Urinary bladder (tissue), 4 donors: ENCODE measurements around the gene GFAP. TPM values are rescaled to one million over a fixed set of nuclear protein-coding genes. Genes with fewer than 3 reads are reported as not detected.

Source experiments
- DNase-seq: peaks from one replicate; pipeline ENCODE4 v3.0.0-alpha.2; 2015; ENCODE audit errors: extremely low spot score
- H3K27ac ChIP-seq: one replicate; pipeline ENCODE4 v1.5.1; 2013; ENCODE audit warnings: low read depth, mild to moderate bottlenecking, moderate library complexity
- H3K36me3 ChIP-seq: one replicate; pipeline ENCODE4 v1.6.1; 2013; ENCODE audit warnings: mild to moderate bottlenecking, moderate library complexity; ENCODE audit not compliant: insufficient read depth
- H3K4me1 ChIP-seq: one replicate; pipeline ENCODE4 v1.6.1; 2013; ENCODE audit warnings: mild to moderate bottlenecking, moderate library complexity; ENCODE audit not compliant: insufficient read depth
- H3K4me3 ChIP-seq: one replicate; pipeline ENCODE4 v1.5.1; 2013; ENCODE audit warnings: low read depth, low read length
- WGBS: extraction: QIAGEN DNeasy Blood & Tissue Kit; methylation state at CpG from one replicate; pipeline ENCODE4 v1.1.7; 2013; 5-methylcytosine and 5-hydroxymethylcytosine counted together
- polyA plus RNA-seq: library from polyadenylated mRNA; stranded (reverse); fragments of 200-250 nt; gene quantifications from one replicate; pipeline ENCODE4 v1.2.3, GENCODE V29; 2013
- total RNA-seq: library from RNA; depleted of rRNA; stranded (reverse); fragments of >200 nt; gene quantifications from one replicate; pipeline ENCODE4 v1.2.3, GENCODE V29; 2014
- donor health status: healthy with polysubstance abuse.
- donor health status: healthy.

GFAP gene
- total and polyA plus RNA-seq, 2 donors: 0.53 to 1.4 TPM

DNA sequence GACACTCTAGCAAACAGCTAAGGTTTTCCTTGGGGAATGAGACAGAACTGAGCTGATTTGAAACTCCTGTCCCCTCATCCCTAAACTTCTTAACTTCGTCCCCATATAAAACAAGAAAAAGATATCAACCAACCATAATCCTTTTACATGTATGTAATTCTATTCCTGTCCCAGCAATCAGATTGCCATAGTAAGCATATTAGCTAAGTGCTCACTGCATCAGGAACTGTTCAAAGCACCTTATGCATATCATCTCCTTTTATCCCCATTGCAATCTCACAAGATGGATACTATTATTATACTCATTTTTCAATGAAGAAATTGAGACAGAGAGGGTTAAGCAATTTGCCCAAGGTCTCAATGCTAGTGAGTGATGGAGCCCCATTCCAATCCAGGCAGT is 25.5 kb upstream of the GFAP start:
- Histone ChIP-seq H3K27ac (no peak overlapping the region), H3K4me3 (no peak overlapping the region), H3K36me3 (no peaks in the 10 kb centered on the region), H3K4me1 (no peaks in the 10 kb centered on the region)
- WGBS: 80% methylated on average over 1 of the region's 1 CpG
- DNase-seq: no peak

DNA sequence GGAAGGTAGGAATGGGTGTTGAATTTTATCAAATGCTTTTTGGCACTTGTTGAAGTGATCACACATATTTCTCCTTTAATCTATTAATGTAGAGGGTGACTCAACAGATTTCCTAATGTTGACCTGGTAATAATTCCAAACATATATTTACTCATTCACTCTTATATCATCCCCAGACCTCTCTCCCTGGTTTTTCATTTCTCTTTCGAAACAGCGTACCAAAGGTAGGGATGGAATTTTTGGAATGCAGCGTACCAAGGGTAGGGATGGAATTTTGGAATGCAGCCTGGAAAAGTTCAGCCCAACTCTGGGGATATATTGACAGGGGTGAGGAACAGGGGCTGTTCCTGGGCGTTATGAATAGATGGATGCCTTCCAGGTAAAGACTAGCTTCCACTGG is 25.0 kb upstream of the GFAP start:
- no peak for DNase-seq
- Histone ChIP-seq H3K27ac (no peak overlapping the region), H3K36me3 (no peaks in the 10 kb centered on the region), H3K4me1 (no peaks in the 10 kb centered on the region), H3K4me3 (no peak overlapping the region)
- WGBS: 65% methylated on average over 4 of the region's 4 CpGs

DNA sequence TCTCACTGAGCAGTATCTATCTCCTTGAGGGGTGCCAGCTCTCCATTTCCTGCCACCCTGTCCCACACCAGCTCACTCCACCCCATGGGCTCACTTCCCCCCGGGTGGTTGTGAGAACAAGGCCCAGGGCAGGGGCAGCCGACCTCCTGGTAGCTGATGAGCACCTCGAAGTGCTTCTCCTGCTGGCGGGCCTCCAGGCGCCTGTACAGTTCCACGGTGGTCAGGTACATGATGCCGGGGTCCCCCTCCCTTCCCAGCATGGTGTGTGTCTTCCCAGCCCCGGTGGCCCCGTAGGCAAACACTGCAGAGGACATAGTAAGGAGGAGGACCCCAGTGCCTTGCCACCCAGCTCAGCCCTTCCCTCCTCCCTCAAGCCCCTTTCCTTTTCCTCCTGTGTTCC is 19.8 kb upstream of the GFAP start:
- DNase-seq: no peak
- Histone ChIP-seq H3K4me3 (no peak overlapping the region), H3K4me1 (no peaks in the 10 kb centered on the region), H3K36me3 (no peaks in the 10 kb centered on the region), H3K27ac (no peak overlapping the region)
- WGBS: 91% methylated on average over 9 of the region's 9 CpGs

DNA sequence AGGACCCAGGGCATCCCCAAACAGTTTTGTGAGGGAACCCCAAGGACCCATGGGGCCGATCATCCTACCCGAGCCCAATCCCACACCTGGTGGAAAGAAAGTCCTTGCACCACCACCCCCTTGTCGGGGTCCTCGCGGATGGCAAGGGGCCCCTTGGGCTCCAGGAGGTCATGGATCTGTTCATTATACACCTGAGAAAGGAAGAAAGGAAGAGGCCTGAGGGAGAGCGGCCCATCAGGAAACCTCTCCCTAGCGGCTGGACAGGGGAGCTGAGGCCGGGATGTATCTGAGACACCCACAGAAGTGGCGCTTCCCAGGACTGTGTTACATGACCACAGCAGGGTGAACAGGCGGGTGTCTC is 19.4 kb upstream of the GFAP start:
- H3K4me1 ChIP-seq: no peaks in the 10 kb centered on the region
- DNase-seq: no peak
- no peaks in the 10 kb centered on the region for H3K36me3 ChIP-seq
- 96% methylated on average over 10 of the region's 10 CpGs for WGBS
- H3K27ac ChIP-seq: no peak overlapping the region
- H3K4me3 ChIP-seq: no peak overlapping the region

DNA sequence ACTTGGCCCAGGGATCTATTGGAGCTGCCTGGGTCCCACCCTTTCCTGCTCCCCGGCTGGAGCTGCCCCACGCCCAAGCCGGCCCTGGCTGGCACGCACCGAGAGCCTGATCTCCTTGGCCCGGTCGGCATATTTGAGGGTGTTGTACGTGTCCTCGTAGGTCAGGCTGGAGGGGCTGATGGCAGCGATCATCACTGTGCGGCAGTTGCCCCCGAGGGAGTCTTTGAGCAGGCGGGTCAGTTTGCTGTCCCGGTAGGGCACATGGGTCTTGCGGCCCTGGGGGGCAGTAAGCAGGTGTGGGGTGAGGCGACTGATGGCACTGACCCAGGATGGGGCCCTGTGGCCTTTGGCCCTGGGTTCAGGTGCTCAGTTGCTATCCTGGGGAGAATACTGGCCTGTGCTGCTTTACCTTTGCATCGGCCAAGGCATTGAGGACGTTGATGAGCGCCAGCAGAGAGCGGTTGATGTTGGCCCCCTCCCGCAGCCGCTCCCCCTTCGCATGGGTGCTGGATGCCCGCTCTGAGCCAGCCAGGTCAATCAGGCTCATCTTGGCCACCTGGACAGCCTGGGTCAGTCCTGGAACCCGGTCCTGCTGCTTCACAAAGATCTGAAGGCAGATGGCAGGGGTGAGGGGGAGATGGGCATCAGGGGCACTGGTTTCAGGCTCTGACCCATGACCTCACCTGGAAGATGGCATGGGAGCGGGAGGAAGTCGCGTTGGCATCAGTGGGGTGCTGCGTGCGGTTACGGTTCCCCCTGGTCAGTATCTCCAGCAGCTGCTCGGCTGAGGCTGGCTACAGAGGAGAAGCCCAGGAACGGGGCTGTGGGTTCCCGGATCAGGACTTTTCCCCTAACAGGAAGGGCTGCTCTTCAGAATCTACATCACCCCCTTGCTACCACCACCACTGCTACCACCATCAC is 18.8 kb upstream of the GFAP start:
- WGBS: 96% methylated on average over 34 of the region's 34 CpGs
- no peak for DNase-seq
- Histone ChIP-seq H3K27ac (no peak overlapping the region), H3K4me1 (no peaks in the 10 kb centered on the region), H3K36me3 (no peaks in the 10 kb centered on the region), H3K4me3 (no peak overlapping the region)

DNA sequence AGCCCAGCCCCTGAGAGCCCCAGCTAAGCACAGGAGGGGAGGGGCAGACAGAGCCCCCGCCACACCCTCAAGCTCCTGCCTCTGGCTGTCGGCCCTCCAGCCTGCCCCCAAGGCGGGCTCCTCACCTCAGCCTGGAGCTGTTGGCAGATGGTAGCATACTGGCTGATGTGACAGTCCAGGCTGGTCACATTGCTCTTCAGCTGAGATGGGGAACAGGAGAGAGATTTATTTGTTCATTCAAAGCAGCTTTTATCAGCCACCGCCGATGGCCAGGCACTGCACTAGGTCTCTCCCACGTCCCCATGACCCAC is 17.4 kb upstream of the GFAP start:
- Histone ChIP-seq H3K36me3 (no peaks in the 10 kb centered on the region), H3K4me1 (no peaks in the 10 kb centered on the region), H3K27ac (no peak overlapping the region), H3K4me3 (no peak overlapping the region)
- no peak for DNase-seq
- WGBS: 93% methylated on average over 6 of the region's 6 CpGs

DNA sequence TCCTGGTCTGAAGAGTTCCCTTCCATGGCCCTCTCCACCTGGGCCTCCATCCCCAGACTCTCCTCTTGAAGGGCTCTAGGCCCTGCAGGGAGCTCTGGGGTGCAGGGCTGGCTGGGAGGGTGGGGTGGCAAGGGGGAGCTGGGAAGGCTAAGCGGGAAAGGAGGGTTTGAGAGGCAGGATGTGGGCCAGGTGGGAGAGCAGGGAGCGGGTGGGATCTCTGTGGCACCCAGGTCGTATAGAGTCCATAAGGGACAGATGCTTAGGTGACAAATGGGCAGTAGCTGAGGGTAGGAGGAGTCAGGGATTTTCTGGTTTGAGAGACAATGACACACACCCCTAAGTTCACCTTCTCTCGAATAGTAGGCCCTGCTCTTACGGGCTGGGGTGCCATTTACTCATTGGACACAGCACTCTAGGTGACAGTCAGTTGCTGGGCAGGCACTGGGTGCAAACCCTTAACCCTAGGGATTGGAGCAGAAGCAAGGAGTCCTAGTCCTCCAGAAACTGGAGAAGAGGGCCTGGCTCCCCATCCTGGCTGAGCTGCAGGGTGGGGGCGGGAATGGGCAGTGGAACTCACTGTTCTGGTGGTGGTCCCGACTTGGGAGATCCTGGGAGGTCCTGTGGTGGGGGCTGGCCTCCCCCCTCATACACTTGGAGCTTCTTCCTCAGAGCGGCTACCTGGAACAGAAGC is 16.9 kb upstream of the GFAP start:
- Histone ChIP-seq H3K27ac (no peak overlapping the region), H3K4me1 (no peaks in the 10 kb centered on the region), H3K4me3 (no peak overlapping the region), H3K36me3 (no peaks in the 10 kb centered on the region)
- WGBS: 88% methylated on average over 8 of the region's 8 CpGs
- no peak for DNase-seq

DNA sequence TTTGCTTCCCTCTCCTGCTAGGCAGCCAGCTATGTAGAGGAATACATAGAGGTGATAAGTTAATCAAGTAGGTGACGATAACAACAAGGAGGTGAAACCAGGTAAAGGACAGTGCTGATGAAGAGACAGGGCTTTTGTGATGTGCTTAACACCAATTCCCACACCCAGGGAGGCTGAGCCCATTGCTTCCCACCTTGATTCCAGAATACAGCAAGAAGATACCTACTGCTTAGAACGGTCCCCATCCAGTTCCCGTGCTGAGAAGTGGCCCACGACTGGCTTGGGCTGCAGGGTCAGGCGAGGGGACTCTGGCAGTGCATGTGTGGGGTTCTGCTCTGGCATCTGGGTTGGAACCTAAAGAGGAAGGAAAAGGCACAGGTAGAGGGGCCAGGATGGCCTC is 16.1 kb upstream of the GFAP start:
- no peak overlapping the region for H3K4me3 ChIP-seq
- DNase-seq: no peak
- no peaks in the 10 kb centered on the region for H3K36me3 ChIP-seq
- H3K27ac ChIP-seq: no peak overlapping the region
- no peaks in the 10 kb centered on the region for H3K4me1 ChIP-seq
- WGBS: 90% methylated on average over 5 of the region's 5 CpGs

DNA sequence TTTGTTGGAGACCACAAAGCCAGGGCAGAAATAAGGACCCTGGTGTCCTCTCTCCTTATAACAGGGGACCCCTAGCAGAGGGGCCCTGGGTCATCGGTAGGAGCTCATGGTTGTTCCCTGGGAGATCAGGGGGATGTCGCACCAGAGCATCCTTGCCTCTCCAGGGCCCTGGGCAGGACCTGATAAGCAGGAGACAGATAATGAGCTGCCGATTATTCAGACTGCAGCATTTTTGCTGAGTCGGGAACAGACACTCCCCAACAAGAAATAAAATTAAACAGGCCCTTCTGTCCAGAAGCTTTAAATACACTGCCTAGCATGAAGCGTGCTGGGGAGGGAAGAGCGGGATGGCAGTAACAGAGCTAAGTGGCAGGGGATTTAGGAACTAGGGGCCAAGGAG is 15.4 kb upstream of the GFAP start:
- no peak overlapping the region for H3K4me3 ChIP-seq
- H3K27ac ChIP-seq: no peak overlapping the region
- DNase-seq: no peak
- 88% methylated on average over 6 of the region's 6 CpGs for whole genome bisulfite sequencing
- no peaks in the 10 kb centered on the region for H3K36me3 ChIP-seq
- no peaks in the 10 kb centered on the region for H3K4me1 ChIP-seq

DNA sequence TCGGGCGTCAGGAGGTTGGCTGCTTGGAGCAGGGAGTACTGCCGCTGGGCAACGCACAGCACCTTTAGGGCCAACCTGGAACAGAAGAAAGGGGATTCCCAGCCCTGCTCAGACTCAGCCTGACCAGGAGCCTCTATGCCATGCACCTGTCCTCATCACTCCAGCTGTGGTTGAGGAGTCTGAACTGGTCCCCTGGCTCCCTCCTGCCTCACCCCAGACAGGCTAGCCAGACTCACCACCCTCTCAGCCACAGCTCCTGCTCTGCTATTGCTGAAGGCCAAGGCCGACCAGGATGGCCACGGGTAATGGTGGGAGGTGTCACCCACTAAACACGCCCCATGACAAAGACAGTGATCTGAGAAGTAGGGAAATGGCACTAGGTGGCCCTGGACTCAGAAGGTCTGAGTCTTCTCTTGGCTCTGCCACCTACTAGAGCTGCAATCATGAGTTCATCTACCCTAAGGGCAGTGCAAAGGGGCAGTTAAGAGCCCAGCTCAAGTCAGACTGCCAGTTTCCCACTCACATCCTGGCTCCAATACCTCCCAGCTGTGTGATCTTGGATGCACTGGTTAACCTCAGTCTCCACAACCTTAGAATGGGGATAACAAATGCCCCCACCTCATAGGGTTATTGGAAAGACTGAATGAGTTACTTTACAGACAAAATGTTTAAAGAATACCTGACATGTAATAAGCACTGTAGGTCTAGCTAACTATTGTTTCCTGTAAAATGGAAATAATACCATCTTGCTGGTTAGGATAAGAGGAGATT is 13.8 kb upstream of the GFAP start:
- Histone ChIP-seq H3K36me3 (no peaks in the 10 kb centered on the region), H3K4me3 (no peak overlapping the region), H3K4me1 (no peaks in the 10 kb centered on the region), H3K27ac (no peak overlapping the region)
- 94% methylated on average over 7 of the region's 7 CpGs for WGBS
- DNase-seq: no peak

DNA sequence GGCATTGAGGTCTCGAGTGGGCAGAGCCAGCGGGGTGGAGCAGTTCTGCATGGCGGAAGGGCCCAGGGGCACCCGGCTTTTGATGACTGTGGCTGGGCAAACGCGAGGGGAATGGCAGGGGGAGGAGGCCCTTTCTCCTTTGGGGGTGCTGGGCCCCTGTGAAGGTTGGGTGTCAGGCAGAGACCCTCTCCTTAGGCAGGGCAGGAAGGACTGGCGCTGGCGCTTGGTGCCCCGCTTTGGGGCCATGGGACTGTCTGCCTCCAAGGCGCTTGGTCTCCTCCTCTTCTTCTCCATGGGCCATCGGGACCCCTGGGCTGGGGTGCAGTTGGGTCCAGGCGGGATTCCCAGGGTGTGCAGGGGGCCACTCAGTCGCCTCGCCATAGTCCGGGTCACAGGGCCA is 12.8 kb upstream of the GFAP start:
- no peak for DNase-seq
- Histone ChIP-seq H3K36me3 (no peaks in the 10 kb centered on the region), H3K4me3 (no peak overlapping the region), H3K4me1 (no peaks in the 10 kb centered on the region), H3K27ac (no peak overlapping the region)
- WGBS: 97% methylated on average over 15 of the region's 15 CpGs

DNA sequence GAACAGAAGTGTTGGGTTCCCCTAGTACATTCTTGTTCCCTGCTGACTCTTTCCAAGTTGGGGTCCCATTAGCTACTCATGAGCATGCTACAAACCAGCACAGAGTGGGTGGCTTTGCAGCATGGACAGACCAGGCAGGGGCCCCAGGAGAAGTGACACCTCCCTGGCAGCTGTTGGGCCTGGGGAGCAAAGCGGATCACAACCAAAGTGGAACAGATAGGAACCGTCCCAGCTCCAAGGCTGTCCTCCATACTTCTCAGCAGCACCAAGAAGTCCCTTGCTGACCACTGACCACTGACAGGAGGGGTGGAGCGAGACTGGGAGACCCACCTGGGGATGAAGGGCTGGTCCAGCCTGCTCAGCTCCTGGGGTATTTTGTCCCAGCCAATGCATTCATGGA is 12.4 kb upstream of the GFAP start:
- WGBS: 99% methylated on average over 3 of the region's 3 CpGs
- no peak for DNase-seq
- H3K4me1 ChIP-seq: no peaks in the 10 kb centered on the region
- no peak overlapping the region for H3K4me3 ChIP-seq
- no peaks in the 10 kb centered on the region for H3K36me3 ChIP-seq
- H3K27ac ChIP-seq: no peak overlapping the region

DNA sequence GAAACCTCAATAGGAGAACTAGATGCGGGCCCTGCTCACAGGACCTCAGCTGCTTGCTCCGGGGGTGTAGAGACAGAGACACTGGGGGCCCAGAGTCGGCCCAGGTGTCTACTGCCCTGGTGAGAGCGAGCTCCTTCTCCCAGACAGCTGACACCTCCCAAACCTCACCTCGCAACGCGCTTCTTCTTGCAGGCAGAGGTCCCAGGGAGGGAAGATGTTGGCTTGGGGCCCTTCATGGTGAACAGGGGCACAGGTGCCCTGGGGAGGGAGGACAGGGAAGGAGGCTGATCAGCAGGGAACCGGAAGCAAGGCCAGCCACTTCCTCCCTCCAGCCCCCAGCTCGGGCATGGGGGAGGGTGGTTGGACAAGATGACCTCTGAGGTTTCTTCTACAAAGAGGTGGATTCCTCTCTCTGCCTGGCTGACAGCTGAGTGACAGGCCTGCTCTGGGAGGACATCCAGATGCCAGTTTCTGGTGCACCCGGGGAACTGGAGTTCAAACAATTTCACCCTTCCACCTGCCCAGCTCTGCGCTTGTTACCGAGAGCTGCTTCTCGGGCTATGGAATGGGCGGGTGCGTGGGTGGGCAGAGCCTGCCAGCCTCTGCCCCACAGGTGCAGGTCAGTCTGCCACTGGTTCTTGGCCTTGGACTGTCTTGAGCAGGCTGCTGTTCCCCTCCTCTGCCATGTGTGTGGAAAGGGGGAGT is 11.7 kb upstream of the GFAP start:
- Histone ChIP-seq H3K36me3 (no peaks in the 10 kb centered on the region), H3K4me1 (no peaks in the 10 kb centered on the region), H3K4me3 (no peak overlapping the region), H3K27ac (no peak overlapping the region)
- no peak for DNase-seq
- 94% methylated on average over 15 of the region's 15 CpGs for WGBS
